GM18499 (cell line): ENCODE data around the gene SCFD2.
"Not testable (repeated sequence)": the region's sequence is repeated elsewhere in the genome, so short reads cannot be mapped to it uniquely, and the experiment has no call there.

Experiments
- ATAC-seq: cut with Tn5 transposase; IDR thresholded peaks from one replicate; pipeline ENCODE4 v1.9.1; 2021; ENCODE audit warnings: moderate number of reproducible peaks; ENCODE audit not compliant: insufficient read depth, unreplicated experiment

The SCFD2 gene

GRCh38 chr4:53064609-53065008 is 301.3 kb downstream of the SCFD2 start:
- ATAC-seq: no peak

GRCh38 chr4:53061091-53061850 is 304.6 kb downstream of the SCFD2 start:
- ATAC-seq: no peak

GRCh38 chr4:53060278-53060677 is 305.6 kb downstream of the SCFD2 start:
- ATAC-seq: no peak

DNA sequence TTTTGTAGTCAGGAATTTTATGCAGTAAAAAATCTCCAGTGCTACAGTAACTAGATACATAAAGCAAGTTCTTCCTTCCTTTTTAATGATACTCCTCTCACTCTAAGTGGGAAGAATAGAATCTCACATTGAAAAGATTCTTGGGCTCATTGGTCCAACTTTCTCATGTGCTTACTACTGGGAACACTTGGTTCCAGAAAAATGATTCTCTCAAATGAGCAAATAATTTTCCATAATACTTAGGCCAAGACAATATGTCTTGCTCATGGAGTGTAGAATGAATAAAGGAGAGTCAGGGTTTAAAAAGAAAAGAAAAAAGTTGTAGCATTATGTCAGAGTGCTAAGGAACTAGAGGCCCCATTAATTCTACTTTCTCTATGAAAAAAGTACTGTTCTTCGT is 306.0 kb downstream of the SCFD2 start:
- no peak for ATAC-seq

DNA sequence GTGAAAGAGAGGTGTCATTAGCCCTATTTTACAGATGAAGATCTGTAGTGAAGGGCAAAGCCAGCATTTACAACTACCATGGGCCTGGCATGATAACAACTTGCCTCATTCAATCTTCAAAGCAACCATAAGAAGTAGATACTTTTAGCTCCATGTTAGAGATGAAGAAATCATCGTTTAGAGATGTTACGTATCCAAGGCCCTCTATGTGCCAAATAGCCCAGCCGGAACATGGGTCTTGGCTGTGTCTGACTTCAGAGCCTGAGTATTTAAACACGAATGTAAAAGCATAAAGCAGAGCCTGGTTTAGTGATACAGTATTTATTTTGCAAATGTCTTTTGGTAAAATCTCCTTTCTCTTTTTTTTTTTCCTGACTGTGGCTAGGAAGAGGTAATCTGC is 306.6 kb downstream of the SCFD2 start:
- no peak for ATAC-seq

DNA sequence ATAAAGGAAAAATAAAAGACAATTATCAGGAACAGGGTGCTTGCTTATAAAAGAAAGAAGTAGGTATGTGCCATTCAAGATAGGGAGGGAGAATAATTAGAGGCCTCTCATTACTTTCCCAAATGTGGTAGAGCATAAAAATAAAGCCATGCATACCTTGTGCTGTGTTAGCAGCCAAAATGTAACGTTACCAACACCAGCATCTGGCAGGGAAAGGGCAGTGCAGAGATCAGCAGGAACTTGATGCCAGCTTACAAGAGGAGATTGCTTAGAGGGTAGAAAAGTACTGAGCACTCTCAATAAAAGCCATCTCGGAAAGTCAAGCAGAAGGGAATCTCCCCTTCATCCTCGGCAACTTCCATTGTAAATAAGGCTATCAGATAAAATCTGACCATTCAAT is 308.2 kb downstream of the SCFD2 start:
- ATAC-seq: no peak

- ATAC-seq: not testable (repeated sequence)
These were observed 308.8 kb downstream of the SCFD2 start for GRCh38 chr4:53057108-53057507.

DNA sequence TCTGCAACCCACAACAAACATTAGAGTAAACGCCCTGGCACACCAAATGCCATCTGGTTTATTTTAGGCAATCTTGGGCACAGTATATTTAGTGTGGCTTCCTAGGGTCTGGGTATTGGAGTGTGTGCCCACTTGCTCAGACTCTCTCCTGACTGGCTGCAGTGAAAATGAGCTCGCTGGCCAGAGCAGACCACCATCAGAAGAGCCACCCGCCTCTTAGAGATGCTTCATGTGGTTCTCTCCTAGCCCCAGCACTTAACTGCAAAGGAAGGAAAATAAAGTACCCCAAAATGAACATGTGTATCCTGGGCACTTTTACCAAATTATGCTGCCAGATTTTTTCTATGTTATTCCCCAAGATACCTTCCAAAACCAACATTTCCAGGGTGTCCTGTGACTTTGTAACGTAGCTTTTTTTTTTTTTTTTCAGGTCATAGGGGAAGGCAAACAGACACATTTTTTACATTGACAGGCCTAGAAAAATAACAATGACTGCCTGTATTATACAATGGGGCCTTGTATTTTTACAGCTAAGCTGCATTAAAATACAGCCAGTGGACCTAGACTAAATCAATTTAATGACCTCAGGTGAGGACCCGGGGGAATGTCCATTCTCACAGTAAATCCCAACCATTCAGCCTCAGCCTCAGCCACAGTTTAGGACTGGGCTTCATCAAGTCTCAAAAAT is 310.0 kb downstream of the SCFD2 start:
- no peak for ATAC-seq

DNA sequence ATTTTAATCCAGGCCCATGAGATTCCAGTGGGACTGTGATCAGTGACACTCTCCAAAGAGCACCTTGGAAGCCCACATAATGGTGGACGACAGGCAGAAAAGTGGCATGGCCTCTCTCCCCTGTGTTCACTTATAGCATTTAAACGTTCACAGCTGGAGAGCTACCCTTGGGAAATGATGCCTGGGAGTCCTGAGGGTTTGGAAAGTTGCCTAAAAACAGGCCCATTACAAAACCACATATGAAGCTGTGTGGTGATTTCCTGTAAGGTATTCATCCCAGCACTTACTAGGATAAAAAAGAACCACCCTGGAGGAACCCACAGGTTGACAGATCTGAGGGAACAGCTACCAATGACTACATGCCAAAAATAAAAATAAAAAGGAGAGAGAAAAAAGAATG is 310.6 kb downstream of the SCFD2 start:
- no peak for ATAC-seq

GRCh38 chr4:53050361-53050774 is 315.5 kb downstream of the SCFD2 start:
- no peak for ATAC-seq

DNA sequence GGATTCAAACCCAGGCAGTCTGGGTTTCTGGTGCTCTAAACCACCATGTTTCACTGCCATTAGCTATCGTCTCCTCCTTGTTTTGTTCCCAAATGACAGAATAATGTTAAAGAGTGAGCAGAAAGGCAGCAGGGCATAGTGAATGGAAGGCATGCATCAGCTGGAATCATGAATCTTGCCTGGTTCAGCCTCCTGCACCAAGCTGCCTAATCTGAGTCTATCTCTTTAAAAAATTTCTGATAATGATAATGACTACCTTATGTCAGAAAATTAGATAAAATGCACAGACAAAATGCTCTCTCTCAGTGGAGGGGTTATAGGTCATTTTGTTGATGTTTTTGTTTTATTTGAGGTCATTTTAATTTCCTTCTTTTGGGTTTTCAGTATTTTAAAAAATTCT is 316.3 kb downstream of the SCFD2 start:
- ATAC-seq: no peak

DNA sequence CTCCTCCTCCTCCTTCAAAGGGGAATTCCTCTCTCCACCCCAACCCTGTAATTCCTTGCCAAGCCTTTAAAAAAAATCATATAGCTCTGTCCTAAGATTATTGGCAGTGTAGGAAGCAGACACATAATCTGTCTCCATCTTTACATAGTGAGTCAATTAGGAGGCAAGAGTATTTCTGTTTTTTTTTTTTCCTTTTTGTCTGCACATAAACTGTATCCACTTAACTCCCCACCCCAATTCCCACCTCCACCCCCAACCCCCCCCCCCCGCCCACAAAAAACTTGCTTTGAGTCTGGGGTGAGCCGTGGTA is 321.3 kb downstream of the SCFD2 start:
- no peak for ATAC-seq

DNA sequence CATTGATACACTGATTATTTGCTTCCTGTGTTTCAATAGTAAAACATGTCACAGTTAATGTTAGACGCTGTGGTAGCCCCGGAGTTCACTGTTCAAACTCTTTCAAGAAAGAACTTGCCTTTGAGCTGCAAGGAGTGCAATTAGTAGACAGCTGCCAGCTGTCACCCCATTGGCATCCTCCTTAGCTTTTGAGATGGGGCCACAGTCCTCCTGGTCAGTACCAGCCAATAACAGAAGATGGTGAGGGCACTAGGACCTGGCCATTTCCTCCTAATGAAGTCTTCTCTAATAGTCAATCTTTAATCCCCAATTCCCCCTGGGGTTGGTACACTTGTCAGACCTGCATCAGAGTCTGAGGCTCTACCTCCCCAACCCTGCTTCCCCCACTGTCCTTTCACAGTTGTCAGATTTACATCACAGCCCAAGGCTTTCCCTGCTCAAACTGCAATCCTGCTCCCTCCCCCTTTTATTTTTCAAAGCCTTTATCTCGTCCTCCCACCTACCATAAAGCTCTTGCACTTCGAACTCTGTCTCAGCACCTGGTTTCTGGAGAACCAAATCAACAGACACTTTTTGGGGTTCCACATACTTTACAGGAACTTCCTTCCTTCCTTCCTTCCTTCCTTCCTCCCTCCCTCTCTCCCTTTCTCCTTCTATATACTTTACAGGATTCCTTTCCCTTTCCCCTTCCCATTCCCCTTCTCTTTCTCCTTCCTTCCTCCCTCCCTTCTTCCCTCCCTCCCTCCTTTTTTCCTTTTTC is 321.8 kb downstream of the SCFD2 start:
- no peak for ATAC-seq

DNA sequence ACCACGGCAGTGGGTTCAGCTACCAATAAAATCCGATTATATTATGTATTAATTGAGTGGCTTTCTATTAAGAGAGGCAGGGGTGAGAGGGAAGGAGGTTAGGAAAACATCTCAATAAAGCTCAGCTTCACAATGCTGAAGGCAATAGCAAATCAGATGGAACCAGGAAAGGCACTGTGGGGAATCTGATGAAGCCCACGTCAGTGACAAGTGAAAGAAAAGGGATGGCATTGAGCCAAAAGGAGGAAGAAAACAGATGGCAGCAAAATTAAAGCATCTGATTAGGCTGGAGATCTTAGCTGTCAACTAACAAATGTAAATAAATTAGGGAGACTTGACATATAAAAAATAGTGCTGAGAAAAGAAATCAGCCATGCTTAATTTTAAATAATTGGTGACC is 322.8 kb downstream of the SCFD2 start:
- no peak for ATAC-seq

GRCh38 chr4:53040851-53041250 is 325.0 kb downstream of the SCFD2 start:
- no peak for ATAC-seq

DNA sequence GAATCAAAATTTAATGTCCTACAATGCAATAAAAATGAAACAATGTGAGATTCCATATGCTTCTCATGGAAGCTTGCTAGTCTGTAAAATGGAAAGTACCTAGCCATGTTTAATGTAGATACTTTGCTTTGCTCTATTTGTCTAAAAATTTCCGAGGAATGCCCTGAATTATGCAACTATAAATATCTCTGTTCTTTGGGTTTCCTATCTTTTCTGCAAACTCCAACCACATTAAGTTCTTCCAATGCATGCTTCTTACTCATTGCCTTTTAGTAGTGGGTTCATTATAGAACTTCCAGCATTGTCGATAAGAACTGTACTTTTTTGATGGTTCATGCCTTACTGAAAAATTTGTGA is 325.4 kb downstream of the SCFD2 start:
- no peak for ATAC-seq

- ATAC-seq: no peak
These were observed 326.0 kb downstream of the SCFD2 start for GRCh38 chr4:53039741-53040458.

DNA sequence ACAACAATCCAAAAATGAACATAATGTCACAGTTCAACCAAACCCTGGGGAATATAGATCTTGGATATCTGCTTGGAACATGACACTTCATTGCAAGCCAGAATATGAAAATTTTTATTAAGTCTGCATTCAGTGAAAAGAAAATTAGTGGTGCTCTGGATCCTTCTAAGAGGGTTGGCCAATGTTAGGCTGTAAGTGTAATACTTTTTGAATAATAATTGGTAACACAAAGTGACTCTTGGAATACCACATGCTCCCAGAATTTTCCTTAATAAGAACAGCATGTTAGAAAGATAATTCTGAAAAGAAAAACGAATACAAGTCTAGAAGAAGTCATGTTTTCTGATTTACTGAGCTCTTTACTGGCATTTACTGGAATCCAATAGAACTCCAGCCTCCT is 328.0 kb downstream of the SCFD2 start:
- ATAC-seq: no peak

DNA sequence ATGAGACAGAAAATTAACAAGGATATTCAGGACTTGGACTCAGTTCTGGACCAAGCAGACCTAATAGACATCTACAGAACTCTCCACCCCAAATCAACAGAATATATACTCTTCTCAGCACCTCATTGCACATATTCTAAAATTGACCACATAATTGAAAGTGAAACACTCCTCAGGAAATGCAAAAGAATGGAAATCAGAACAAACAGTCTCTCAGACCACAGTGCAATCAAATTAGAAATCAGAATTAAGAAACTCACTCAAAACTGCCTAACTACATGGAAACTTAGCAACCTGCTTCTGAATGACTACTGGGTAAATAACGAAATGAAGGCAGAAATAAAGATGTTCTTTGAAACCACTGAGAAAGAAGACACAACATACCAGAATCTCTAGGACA is 333.0 kb downstream of the SCFD2 start:
- not testable (repeated sequence) for ATAC-seq

DNA sequence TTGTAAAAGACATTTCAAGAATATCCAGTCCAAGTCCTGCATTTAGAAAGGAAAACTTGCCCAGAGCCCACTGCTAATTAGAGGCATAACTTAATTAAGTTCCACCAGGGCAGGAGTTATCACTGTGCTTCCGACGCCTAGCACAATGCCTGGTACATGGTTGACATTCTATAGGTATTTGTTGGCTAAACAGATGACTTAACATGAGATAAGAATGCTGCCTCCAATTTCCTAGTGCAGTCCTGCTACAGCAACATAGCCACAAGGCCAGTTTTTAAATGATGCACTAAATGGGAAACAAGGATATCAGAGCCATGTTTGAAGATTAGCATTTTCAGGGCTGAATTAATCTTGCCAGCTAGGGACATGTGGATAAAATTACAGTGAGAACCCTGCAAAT is 339.6 kb downstream of the SCFD2 start:
- no peak for ATAC-seq
